LNCAP (cell line): Measurements from ENCODE around the gene ANKRD10.

Experiments used
- TF ChIP-seq, protein P1 (sequence below): fragments of 450-650 bp; IDR thresholded peaks from 2 replicates; pipeline ENCODE4 v1.5.1; 2017; ENCODE audit warnings: mild to moderate bottlenecking

The ANKRD10 gene

DNA sequence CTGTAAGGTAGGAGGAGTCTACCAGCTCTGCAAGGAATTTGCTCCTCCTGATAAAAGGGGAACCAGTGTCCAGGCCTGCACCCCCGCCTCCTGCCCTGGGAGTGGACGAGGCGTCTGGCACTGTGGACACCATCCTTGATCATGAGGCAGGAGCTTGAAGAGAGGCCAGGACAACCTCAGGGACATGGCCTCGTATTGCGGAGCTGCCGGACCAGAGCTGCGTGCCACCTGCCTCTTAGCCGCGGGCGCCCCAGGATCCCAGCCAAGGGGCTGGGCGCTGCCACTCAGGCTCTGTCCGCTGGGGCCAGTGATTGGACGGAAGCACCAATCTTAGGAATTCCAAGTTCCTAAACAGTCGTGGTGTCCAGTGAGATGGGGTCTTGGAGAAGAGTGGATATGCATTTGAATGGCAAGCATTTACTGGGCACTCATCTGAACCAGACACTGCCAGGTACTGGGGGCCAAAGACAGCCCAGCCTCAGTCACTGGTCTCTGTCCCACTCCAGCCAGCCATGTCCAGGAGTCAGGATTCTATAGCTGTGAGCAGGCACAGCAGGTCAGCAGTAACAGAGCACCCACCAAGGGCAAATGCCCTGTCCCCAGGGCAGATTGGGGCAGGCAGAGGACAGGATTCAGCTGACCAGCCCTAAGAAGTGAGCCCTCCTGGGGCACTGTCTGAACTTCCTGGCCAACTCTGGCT, 39.1 kb upstream of the ANKRD10 start:
- TF ChIP-seq, protein P1, sequence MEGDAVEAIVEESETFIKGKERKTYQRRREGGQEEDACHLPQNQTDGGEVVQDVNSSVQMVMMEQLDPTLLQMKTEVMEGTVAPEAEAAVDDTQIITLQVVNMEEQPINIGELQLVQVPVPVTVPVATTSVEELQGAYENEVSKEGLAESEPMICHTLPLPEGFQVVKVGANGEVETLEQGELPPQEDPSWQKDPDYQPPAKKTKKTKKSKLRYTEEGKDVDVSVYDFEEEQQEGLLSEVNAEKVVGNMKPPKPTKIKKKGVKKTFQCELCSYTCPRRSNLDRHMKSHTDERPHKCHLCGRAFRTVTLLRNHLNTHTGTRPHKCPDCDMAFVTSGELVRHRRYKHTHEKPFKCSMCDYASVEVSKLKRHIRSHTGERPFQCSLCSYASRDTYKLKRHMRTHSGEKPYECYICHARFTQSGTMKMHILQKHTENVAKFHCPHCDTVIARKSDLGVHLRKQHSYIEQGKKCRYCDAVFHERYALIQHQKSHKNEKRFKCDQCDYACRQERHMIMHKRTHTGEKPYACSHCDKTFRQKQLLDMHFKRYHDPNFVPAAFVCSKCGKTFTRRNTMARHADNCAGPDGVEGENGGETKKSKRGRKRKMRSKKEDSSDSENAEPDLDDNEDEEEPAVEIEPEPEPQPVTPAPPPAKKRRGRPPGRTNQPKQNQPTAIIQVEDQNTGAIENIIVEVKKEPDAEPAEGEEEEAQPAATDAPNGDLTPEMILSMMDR: no peak

DNA sequence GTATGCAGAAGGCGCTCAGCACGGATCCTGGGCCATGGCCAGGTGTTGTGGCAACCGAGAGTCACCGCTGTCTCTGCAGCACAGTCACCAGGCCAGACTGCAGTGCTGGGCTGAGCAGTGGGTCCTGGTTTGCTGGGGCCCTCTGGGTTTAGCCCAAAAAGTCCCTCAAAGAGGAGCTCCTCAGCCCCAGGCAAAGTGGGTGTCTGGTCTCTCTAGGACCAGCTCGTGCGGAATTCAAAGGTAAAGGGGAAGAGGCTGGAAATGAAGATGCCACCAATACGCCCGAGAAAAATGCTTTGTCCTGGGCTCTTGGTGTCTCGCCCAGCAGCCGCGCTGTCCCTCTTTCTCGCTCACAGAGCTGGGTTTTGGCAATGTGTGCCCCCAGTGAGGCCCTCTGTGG, 38.5 kb upstream of the ANKRD10 start:
- TF ChIP-seq, protein P1: no peak

DNA sequence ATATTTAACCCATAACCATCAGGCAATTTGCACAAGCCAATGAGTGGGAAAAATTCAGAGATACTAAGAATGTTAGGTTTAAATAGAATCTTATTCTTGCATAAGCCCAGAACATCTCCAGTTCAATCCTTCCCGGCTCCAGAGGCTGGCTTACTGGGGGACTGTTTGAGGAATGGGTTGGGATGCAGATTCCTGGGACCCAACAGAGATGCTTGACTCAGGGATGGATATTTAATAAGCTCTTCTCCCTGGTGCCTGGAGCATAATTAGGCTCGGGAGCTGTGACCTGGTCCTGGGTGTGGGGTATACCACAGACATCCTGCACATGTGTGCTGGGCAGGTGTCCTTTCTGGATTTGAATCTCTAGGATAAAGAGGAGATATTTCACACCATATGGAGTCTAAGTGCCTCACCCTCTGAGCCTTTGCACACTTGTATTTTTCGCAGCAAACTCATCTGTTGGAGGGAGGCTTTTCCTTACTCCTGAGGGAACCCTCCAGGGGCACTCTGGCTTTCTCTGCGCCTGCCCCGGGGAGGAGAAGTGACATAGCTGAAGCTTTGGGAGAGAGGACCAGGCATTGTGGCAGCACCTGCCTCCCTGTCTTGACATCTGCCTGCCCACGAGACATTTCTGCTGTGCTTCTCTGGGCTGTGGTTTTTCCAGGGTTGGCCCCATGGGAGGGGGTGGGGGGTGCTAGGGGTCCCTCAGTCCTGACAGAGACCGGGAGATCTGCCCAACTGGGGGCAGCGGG, 36.1 kb upstream of the ANKRD10 start:
- TF ChIP-seq, protein P1: no peak

DNA sequence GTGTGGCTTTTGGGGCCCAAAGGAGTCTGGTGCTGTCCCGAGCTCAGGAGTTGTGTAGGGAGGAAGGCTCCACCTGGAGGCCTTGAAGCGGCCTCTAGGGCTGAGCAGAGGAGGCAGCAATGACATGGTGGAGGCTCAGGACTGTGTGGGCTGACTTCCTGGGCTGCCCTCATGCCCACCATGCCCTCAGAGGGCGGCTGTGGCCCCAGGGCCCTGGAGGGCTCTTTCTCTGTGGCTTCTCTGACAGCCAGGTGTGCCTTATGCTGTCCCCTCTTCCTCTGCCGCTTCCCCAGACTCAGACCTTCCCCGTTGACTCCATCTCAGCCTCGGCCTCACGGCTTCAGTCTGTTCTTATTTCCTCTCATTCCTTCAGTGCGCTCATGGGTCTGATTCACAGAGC, 35.5 kb upstream of the ANKRD10 start:
- TF ChIP-seq, protein P1: no peak

DNA sequence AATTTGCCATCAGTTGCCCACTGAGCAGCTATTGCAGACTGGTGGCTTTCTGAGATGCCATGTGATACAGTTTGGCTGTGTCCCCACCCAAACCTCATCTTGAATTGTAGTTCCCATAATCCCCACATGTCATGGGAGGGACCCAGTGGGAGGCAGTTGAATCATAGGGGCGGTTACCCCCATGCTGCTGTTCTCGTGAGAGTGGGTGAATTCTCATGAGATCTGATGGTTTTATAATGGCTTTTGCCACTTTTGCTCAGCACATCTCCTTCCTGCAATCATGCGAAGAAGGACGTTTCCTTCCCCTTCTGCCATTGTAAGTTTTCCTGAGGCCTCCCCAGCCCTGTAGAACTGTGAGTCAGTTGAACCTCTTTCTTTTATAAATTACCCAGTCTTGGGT, 34.8 kb upstream of the ANKRD10 start:
- TF ChIP-seq, protein P1: no peak

DNA sequence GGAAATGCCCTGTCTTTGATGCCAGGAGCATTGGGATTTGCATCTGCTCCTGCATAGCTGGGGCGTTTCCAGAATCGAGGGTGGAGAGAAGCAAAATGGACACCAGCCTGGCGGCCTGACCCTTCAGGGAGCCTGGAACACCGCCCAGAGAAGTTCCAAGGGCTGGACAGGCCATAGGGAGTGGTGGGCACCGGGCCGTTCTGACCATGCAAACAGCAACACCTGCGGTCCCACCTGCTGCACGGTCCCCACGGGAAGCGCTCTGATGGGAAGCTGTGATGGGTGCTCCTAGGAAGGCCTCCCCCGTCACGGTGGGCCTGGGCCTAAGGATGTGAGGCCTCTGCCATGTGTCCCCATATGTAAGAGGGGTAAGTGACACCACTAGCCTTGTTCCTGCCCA, 34.2 kb upstream of the ANKRD10 start:
- TF ChIP-seq, protein P1: no peak

DNA sequence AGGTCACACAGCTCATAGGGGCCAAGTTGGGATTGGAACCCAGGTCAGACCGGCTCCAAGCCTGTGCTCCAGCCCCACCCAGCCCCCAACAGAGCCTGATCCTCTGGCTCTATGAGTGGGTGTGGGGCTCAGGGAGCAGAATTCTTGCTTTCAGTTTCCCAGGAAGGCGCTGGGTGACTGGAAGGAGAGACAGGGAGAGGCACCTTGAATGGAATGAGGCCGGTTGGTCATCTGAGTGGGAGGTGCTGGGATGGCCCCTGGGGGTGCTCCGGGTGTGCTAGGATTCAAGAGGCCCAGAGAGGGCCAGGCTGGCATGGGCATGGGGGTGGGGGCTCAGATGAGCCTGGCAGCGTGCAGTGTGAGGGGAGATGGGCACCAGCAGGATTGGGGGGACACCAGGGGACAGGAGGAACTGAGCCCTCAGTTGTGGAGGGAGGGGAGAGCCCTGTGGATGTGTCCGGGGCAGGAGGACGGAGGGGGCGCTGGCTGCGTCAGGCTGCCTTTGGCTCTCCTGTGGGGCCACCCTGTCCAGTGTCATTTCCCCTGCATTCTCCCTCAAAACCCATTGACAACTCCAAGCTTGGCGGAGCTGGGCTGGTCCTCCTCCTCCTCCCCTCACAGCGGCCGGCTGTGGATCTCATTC, 31.2 kb upstream of the ANKRD10 start:
- TF ChIP-seq, protein P1: no peak
